8988T (cell line): Measurements from ENCODE around the gene RCAN3.
"Not testable (repeated sequence)": the region's sequence is repeated elsewhere in the genome, so short reads cannot be mapped to it uniquely, and the experiment has no call there.

Experiments used
- DNase-seq: peaks from one replicate; pipeline ENCODE4 v3.0.0; 2011

Gene RCAN3

DNA sequence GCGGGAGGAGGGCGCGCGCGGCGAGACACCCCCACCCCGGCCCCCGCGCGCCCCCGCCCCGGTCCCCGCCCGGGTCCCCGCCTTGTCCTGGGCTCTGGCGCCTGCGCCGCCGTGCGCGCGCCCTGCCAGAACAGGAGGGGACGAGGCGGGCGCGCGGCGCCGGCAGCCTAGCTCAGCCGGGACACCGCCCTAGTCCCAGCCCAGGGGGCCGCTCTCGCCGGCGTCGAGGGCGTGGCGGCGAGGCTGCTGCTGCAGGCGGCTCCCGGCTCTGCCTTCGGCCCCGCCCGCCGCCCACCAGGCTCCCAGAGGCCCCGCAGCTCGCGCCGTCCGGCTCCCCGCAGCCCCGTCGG is at the start of gene RCAN3:
TSS of gene RCAN3 (plus strand) at position 128 of the 350 bp plus-strand sequence. CDS start 11,537 bp downstream, outside the sequence.
- DNase-seq = peak; percentile 94

DNA sequence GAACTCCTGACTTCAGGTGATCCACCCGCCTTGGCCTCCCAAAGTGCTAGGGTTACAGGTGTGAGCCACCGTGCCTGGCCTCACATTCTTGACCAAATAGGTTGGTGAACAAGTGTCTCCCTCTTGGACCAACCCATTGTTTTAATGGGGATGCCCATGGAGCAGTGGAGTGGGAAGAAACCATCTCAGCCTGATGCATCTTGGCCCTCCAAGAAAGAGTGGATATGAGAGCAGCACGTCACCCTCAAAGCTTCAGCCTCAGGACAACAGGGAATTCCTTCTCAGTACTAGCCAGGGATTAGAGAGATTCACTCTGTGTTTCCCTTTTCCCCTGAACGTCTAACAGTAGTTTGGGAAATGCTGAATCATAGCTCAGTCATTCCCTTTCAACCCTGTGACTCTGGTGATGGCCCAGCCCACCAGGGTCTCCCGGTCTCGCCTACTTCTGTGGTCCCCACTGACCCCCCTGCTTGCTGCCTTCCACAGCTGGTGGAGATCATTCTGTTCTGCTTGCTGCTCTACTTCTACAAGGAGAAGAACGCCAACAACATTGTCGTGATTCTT is 49.6 kb upstream of the RCAN3 start:
- no peak for DNase-seq

DNA sequence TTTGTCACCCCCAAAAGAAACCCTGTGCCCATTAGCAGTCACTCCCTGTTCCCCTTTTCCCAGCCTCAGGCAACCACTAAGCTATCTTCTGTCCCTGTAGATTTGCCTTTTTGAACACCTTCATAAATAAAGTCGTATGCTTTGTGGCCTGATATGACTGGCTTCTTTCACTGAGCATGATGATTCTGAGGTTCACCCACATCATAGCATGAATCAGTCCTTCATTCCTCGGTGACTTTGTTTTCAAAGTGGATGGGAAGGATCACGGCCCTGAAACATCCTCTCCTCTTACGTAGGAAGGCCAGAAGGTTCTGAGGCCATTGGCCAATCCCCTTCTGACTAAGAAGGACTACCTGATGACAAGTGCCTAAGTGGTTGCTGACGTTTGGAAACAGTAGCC is 48.0 kb upstream of the RCAN3 start:
- no peak for DNase-seq

DNA sequence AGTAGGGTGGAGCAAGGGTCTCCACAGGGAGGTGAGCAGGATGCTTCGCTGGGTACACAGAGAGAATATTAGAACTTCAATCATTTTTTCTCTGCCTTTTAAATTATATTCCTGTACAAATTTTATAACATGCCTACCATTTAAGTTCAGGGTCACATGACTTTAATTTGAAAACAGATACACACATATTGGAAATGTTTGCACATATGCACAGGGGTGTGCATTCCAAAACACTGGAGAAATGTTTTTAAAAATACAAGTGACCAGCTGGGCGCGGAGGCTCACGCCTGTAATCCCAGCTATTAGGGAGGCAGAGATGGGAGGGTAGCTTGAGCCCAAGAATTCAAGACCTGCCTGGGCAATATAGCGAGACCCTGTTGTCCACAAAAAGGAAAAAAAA is 47.4 kb upstream of the RCAN3 start:
- DNase-seq = no peak

- no peak for DNase-seq
Observed at GRCh38 chr1:24457866-24458265, 44.8 kb upstream of the RCAN3 start.

- no peak for DNase-seq
Observed at GRCh38 chr1:24459551-24460266, 42.9 kb upstream of the RCAN3 start.

GRCh38 chr1:24462128-24462527 is 40.5 kb upstream of the RCAN3 start:
- not testable (repeated sequence) for DNase-seq

- DNase-seq = no peak
Observed at GRCh38 chr1:24463776-24464735, 38.6 kb upstream of the RCAN3 start.

DNA sequence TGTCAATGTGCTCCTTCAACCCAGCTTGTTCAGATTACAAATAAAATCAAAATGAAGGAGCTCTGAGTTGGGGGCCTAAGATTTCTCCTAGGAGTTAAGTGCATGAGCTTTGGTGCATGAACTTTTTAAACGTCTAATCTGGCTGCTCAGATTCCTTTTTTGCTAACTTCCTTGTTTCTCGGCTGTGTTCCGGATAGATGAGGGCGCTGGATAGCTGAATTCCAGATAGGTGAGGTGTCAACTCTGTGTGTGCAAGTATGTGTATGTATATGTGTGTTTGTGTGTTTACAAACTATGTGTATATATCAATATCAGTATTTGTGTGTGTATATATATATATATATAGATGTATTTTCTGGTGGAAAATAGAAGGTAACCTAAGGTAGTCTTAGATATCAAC is 37.5 kb upstream of the RCAN3 start:
- DNase-seq = no peak

DNA sequence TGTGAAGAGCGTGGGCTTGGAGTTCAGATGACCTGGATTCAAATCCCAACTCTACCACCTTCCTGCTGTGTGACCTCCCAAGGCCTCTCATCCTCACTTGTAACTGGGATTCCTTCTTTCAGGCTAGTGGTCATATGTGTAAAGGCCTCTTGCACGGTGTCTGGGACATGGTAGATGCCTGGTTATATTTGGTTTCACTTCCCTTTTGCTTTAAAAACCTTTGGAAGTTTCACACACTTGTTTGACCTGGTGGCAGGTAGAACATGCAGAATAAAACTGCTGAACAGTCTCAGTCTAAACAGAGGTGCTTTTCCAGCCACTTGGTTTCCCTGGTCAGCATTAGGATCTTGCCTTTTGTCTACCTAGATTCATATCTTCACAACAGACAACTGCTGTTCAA is 37.0 kb upstream of the RCAN3 start:
- no peak for DNase-seq

GRCh38 chr1:24468685-24469316 is 33.8 kb upstream of the RCAN3 start:
- no peak for DNase-seq

DNA sequence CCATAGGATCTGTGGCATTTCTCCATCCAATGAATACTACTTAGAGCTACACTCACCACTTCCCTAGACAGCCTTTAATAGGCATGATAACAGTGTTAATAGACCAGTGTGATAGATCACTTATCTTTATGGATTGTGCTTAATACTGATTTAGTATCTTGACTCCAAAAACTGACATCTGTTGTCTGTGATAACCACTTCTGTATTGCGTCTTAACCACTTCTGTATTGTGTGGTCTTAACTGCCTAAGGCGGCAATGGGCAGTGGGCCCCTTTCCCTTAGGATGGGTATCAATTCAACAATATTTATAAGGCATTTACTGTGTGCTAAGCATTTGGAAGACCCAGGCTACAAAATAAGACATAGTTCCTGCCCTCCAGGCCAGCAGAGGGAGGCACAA is 32.0 kb upstream of the RCAN3 start:
- no peak for DNase-seq

DNA sequence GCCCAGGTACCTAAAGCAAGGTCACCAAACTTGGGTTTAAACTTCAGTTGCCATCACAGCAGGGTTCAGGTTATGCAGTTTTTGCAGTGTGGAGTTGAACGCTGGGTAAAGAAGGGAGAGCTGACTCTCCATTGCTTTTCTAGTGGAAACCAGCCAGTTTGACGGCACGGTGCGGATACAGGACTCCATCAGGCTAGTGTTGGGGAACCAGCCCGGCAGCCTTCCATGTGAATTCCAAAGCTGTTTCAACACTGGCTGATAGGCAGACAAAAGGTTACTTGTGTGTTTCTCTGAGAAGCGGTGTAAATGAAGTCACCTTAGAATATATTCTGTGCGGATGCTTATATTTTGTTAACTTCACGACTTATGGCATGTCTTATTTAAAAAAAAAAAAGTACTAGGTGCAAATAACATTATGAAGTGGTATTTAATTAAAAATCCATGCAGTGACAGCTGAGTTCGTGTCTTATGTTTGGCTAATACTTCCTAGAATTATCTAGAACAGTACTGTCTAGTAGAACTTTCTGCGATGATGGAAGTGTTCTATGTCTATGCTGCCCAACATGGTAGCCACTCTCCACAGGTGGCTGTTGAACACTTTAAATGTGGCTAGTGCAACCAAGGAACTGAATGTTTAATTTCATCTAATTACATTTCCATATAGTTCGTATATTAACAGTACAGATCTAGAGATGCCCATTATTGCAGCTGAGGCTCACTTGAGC is 29.9 kb upstream of the RCAN3 start:
- DNase-seq = no peak

DNA sequence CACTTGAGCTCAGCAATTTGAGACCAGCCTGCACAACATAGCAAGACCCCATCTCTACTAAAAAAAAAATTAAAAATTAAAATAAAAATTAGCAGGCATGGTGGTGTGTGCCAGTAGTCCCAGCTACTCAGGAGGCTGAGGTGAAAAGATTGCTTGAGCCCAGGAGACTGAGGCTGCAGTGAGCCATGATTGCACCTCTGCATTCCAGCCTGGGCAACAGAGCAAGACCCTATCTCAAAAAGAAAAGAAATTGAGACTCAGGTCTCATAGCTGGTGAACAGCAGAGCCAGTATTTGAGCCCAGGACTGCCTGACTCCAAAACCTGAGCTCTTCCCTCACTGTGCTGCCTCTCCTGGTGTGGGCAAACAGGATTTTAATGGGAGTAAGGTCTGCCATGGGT is 28.4 kb upstream of the RCAN3 start:
- no peak for DNase-seq

DNA sequence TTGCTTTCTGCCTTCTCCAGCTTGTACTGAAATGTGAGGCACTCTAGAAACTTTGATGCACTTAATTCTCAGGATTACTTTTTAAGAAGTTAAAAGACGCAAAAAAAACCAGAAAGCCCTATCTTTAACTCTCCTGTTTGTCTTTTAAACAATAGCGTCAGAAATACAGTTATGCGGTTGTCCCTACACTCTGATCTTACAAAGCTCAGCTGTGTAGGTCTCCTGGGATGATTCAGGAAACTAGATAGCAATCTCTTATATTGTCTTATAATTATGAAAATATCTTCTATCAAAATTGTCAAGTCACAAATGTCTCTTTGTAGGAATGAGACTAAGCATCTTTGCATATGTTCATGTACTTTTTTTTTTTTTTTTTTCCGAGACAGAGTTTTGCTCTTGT is 26.9 kb upstream of the RCAN3 start:
- DNase-seq = no peak

DNA sequence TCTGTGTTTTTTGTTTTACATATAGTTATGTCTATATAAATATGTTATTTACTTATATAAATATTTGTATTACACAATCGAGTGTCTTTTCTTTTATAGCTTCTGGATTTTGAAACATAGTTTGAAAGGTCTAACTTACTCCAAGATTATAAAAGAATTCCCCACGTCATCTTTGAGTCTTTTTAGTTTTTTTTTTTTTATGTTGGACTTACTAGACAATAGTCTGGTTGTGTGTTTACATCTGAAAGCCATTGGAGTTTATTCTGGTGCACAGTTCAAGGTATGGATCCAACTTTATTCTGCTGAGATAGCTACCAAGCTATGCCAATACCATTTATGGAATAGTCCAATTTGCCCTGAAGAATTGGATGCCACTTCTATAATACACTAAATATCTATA is 26.1 kb upstream of the RCAN3 start:
- no peak for DNase-seq

DNA sequence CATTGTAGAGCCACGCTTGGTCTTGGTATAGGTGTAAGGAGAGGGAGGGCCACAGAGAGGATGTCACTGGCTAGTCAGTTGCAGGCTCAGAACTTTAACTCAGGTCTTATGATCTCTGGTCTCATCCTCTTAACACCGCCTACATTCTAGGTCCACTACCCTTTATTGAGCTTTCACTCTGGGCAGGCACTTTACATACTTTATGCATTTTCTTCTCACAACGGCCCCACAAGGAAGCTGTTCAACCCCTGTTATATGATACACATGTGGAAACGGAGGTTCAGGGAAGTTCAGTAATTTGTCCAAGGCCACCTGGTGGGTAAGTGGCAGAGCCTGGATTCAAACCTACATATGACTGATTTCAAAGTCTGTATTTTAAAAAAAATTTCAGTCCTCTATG is 25.3 kb upstream of the RCAN3 start:
- no peak for DNase-seq

GRCh38 chr1:24481101-24481500 is 21.5 kb upstream of the RCAN3 start:
- DNase-seq = no peak

- DNase-seq = no peak
Observed at GRCh38 chr1:24481843-24482610, 20.6 kb upstream of the RCAN3 start.

- DNase-seq = no peak
Observed at GRCh38 chr1:24483441-24483840, 19.2 kb upstream of the RCAN3 start.

DNA sequence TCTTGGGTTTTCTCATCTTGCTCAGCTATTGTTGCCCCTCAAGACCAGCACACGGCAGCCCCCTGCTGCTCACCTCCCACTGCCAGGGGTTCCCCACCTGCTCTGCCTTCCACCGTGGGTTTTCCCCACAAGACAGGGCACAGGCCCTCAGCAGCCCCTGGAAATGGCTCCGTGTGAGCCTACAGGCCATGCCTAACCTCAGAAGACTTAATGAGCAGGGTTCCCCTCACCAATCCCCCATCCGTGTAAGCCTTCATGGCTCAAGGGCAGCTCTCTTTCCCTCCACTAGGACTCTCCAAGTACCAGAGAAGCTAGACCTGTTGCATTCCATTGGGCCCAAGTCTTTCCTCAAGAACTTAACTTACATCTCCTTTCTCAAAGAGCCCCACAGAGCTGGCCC is 18.4 kb upstream of the RCAN3 start:
- DNase-seq = no peak
